Measurements from ENCODE around the gene ATP1A1.

DNA sequence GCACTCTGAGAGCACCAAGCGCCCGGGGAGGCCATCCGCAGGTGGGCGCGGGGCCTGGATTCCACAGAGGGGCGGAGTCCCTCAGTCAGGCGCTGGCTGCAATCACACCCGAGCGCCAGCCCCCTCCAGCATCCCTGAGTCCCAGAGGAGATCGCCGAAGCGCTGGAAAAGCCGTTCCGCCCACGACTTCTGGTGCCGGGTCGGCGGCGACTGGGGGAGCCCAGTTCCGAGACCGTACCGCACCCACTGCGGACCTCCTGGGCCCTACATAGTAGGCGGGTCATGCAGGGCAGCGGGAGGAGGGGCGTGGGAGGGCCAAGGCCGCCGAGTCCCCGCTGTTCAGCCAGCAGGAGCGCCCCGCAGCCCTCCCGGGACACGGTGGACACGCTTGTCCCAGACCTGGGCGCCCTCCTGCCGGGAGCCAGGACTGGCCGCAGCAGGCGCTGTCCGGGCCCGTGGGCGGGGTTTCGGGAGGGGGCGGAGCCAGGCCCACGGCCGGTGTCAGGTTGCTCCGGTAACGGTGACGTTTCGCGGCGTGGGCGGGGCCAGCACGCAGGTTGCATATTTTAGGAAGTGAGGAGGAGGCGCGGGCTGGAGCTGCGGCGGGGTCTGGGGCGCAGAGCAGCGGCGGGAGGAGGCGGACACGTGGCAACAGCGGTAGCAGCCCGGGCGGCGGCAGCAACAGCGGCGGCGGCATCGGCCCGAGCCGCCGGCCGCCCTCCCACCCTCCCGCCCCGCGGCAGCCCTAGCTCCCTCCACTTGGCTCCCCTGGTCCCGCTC, at the start of gene ATP1A1:
- TF ChIP-seq CTCF (IDR thresholded peaks at IDR 0.05; ENCODE audit: insufficient read depth, low read length, poor library complexity, severe bottlenecking): no peak
- TF ChIP-seq EZH2phosphoT487 (conservative IDR thresholded peaks at IDR 0.05; ENCODE audit: low read length): no peak
